K562 (cell line): ENCODE measurements around the gene LTBP1. TPM values are rescaled to one million over a fixed set of nuclear protein-coding genes. Genes with fewer than 3 reads are reported as not detected.

Source experiments
- ATAC-seq: fragments of 200-7000 bp; cut with Tn5 transposase; 3 replicates; pipeline ENCODE4 v1.9.1; 2020; ENCODE audit warnings: moderate library complexity
- BruUV-seq: library from RNA; stranded (reverse); fragments of 400-500 nt; replicated peaks from 2 replicates; lab custom pipeline; 2021; lab: Mats Ljungman, UMichigan
- CTCF ChIA-PET: fragments of 300-600 bp; formaldehyde crosslinking; extraction: SDS; loops from one replicate; lab custom pipeline; 2021; ENCODE audit warnings: low intra/inter-chr PET ratio; lab: Yijun Ruan, JAX
- POLR2A ChIA-PET: fragments of 300-600, 350-650 bp; sonication (Branson Sonifier 250); formaldehyde crosslinking; extraction: SDS; loops from one replicate; lab custom pipeline; 2021; ENCODE audit warnings: antibody characterized with exemption, inconsistent platforms; lab: Yijun Ruan, JAX
- DNase-seq, 4 experiments: peaks; one replicate each; pipeline versions ENCODE4 v3.0.0 to v3.0.0-alpha.2; 2011 to 2018; ENCODE audit warnings: low spot score in 3 of 4, mixed read lengths in 3 of 4; ENCODE audit errors: extremely low read depth in 1 of 4
- FAIRE-seq: peaks from 2 replicates; lab custom pipeline; 2011; peaks lifted over from hg19 to GRCh38; lab: Jason Lieb, UNC
- H2AFZ ChIP-seq: 2 replicates; pipeline ENCODE4 v1.6.0; 2011; ENCODE audit warnings: low read depth, low read length, control low read depth, inconsistent platforms
- H3K27ac ChIP-seq: fragments of 200-600 bp; 3 replicates; pipeline ENCODE4 v1.8.0; 2011; ENCODE audit warnings: low read depth, mild to moderate bottlenecking, control low read depth, inconsistent platforms, low read length, moderate library complexity, mixed read lengths; ENCODE audit errors: extremely low read depth
- H3K27me3 ChIP-seq, 2 experiments: fragments of 300-600 bp in 1 of 2; 2 replicates in 1 of 2; 3 replicates in 1 of 2; pipeline versions ENCODE4 v1.6.0 to v1.8.0; 2011; ENCODE audit warnings: inconsistent platforms in 2 of 2, low read length in 2 of 2, mild to moderate bottlenecking in 1 of 2, mixed read lengths in 1 of 2, moderate library complexity in 1 of 2; ENCODE audit not compliant: control insufficient read depth in 2 of 2, insufficient read depth in 2 of 2
- H3K36me3 ChIP-seq: fragments of 300-600 bp; 3 replicates; pipeline ENCODE4 v1.8.0; 2011; ENCODE audit warnings: mild to moderate bottlenecking, low read length, inconsistent platforms; ENCODE audit not compliant: control insufficient read depth, insufficient read depth
- H3K4me1 ChIP-seq, 2 experiments: fragments of 200-600 bp in 1 of 2; replicated peaks in 1 of 2; 2 replicates in 1 of 2; 3 replicates in 1 of 2; pipeline versions ENCODE4 v1.5.1 to v1.8.0; 2011; ENCODE audit warnings: inconsistent platforms in 2 of 2, low read length in 2 of 2, mild to moderate bottlenecking in 1 of 2, mixed read lengths in 1 of 2, moderate library complexity in 1 of 2; ENCODE audit not compliant: control insufficient read depth in 2 of 2, insufficient read depth in 2 of 2
- H3K4me2 ChIP-seq: 2 replicates; pipeline ENCODE4 v1.6.1; 2011; ENCODE audit warnings: low read length, control low read depth, inconsistent platforms, mixed read lengths; ENCODE audit not compliant: insufficient read depth
- H3K4me3 ChIP-seq: fragments of 200-600 bp; sonication (generic), shearing (Covaris generic); 2 replicates; pipeline ENCODE4 v1.5.1; 2016; ENCODE audit warnings: control low read depth, inconsistent platforms
- H3K79me2 ChIP-seq: fragments of 200-600 bp; 3 replicates; pipeline ENCODE4 v1.8.0; 2011; ENCODE audit warnings: low read length, inconsistent platforms; ENCODE audit not compliant: control insufficient read depth, insufficient read depth
- H3K9ac ChIP-seq, 2 experiments: 2 replicates each; pipeline versions ENCODE4 v1.6.0 to v1.6.1; 2011; ENCODE audit warnings: low read depth in 2 of 2, low read length in 2 of 2, control low read depth in 1 of 2, inconsistent platforms in 1 of 2, mild to moderate bottlenecking in 1 of 2, mixed read lengths in 1 of 2; ENCODE audit not compliant: insufficient read depth in 1 of 2
- H3K9me1 ChIP-seq: one replicate; pipeline ENCODE4 v1.6.0; 2011; ENCODE audit warnings: inconsistent platforms, mild to moderate bottlenecking, low read length, moderate library complexity; ENCODE audit not compliant: control insufficient read depth, insufficient read depth
- H3K9me3 ChIP-seq: replicated peaks from 2 replicates; pipeline ENCODE4 v1.5.1; 2011; ENCODE audit warnings: low read depth, low read length, inconsistent platforms; ENCODE audit not compliant: control insufficient read depth, insufficient read depth
- H4K20me1 ChIP-seq: replicated peaks from 2 replicates; pipeline ENCODE4 v1.6.1; 2011; ENCODE audit warnings: low read length, inconsistent platforms, mixed read lengths; ENCODE audit not compliant: control insufficient read depth, insufficient read depth
- HINFP ChIP-seq: fragments of 450-650 bp; conservative IDR thresholded peaks from 2 replicates; pipeline ENCODE4 v1.6.1; 2016; ENCODE audit warnings: missing genetic modification characterization, low read depth, mild to moderate bottlenecking, control low read depth, missing compliant biosample characterization
- NFXL1 ChIP-seq: fragments of 450-650 bp; formaldehyde crosslinking; IDR thresholded peaks from 2 replicates; pipeline ENCODE4 v1.4.0; 2021; ENCODE audit warnings: mild to moderate bottlenecking
- TBP ChIP-seq: optimal IDR thresholded peaks from 2 replicates; pipeline ENCODE3; 2011; ENCODE audit warnings: low read depth, low read length, improper control_type of control experiment
- ZBTB5 ChIP-seq: fragments of 450-650 bp; IDR thresholded peaks from 2 replicates; pipeline ENCODE4 v1.6.1; 2017; ENCODE audit warnings: antibody characterized with exemption
- ZNF586 ChIP-seq: fragments of 450-650 bp; formaldehyde crosslinking; conservative IDR thresholded peaks from 2 replicates; pipeline ENCODE4 v1.4.0; 2020; ENCODE audit warnings: mild to moderate bottlenecking, moderate library complexity
- WGBS: fragments of 100-300 bp; shearing (Covaris generic); methylation state at CpG from one replicate; pipeline ENCODE4 v1.1.6; 2016; ENCODE audit warnings: low coverage, mixed read lengths; ENCODE audit not compliant: insufficient coverage; ENCODE audit errors: missing lambda C conversion rate; 5-methylcytosine and 5-hydroxymethylcytosine counted together
- in situ Hi-C: fragments of 300-500 bp; cut with MboI; formaldehyde crosslinking; loops from 4 replicates; pipeline ENCODE4 v1.15.0; 2018; ENCODE audit warnings: inconsistent platforms, mixed read lengths
- intact Hi-C: fragments of 100-400 bp; cut with micrococcal nuclease; formaldehyde crosslinking; loops from 2 replicates; pipeline ENCODE4 v1.14.2; 2022
- polyA plus RNA-seq, 8 experiments: library from polyadenylated mRNA; depleted of rRNA in 4 of 8; stranded (reverse) in 5 of 8; unstranded in 3 of 8; fragments of >200 nt; fragmentation: Nextera tagmentation in 2 of 8; fragmentation: Illumina TruSeq in 1 of 8; extraction: Ambion mirVana in 2 of 8; extraction: Trizol in 1 of 8; gene quantifications; 2 replicates each; pipeline versions ENCODE4 v1.2.1 to v1.2.3, GENCODE V29; 2011 to 2014; ENCODE audit warnings: inconsistent platforms in 1 of 8, missing spikeins in 1 of 8
- total RNA-seq, 7 experiments: library from RNA; depleted of rRNA in 6 of 7; stranded (reverse); fragments of >200 nt in 6 of 7; fragmentation: Illumina TruSeq in 2 of 7; extraction: Trizol in 2 of 7; gene quantifications; 2 replicates each; pipeline versions ENCODE4 v1.2.1 to v1.2.3, GENCODE V29; 2011 to 2021; ENCODE audit warnings: low replicate concordance in 1 of 7
- TF ChIP-seq, protein P1 (sequence below), 2 experiments: IDR thresholded peaks; 2 replicates each; pipeline ENCODE4 v1.6.1; 2011; ENCODE audit warnings: borderline replicate concordance in 1 of 2, control low read depth in 1 of 2, low read depth in 1 of 2, low read length in 1 of 2, mild to moderate bottlenecking in 1 of 2, mixed read lengths in 1 of 2, moderate library complexity in 1 of 2; ENCODE audit not compliant: insufficient read depth in 1 of 2, insufficient read length in 1 of 2, poor library complexity in 1 of 2, severe bottlenecking in 1 of 2; ENCODE audit errors: extremely low read depth in 1 of 2

The LTBP1 gene
- total and polyA plus RNA-seq, 9 of the 15 experiments (the other 6 are each of a cell fraction or from before 2014, with no cell fraction given): 3.6 to 16.4 (median 8.5) TPM

- no peak for TF ChIP-seq TBP
- no peak for TF ChIP-seq ZBTB5
- no peak for TF ChIP-seq HINFP (tag)
These were observed 120.8 kb downstream of the LTBP1 start (continued) for GRCh38 chr2:33067598-33067997.

DNA sequence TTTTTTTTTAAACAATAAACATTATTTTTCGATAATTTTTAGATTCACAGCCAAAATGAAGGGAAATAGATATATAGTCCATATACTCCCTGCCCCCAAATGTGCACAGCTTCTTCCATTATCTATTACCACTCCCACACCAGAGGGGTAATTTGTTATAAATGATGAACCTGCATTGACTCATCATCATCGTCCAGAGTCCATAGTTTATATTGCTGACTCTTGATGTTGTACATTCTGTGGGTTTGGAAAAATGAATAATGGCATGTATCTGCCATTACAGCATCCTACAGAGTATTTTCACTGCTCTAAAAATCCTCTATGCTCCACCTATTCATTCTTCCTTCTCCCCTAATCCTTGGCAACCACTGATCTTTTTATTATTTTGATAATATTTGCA, 121.5 kb downstream of the LTBP1 start:
- WGBS: 6% methylated on average over 2 of the region's 2 CpGs
- no peak overlapping the region for H3K4me3 ChIP-seq
- H4K20me1 ChIP-seq: no peaks in the 10 kb centered on the region
- intact Hi-C loops: no loop called here
- POLR2A ChIA-PET: interaction anchor here (0.6 kb wide), 1 partner anchor 313 kb away, joined by 3 read pairs; no protein-coding TSS in a partner anchor
- no TSS peak for BruUV-seq
- H3K9ac ChIP-seq: no peak overlapping the region
- H3K36me3 ChIP-seq: no peaks in the 10 kb centered on the region
- H3K79me2 ChIP-seq: no peaks in the 10 kb centered on the region
- peaks cover 0 to 14% of the 10 kb centered on the region in 2 experiments; a peak in 3 of 5 replicates for H3K4me1 ChIP-seq
- ATAC-seq: no peak
- no peak for FAIRE-seq
- no peak for DNase-seq
- TF ChIP-seq ZNF586 (CRISPR knock-in tag) (no peak), NFXL1 (no peak)
- TF ChIP-seq, protein P1, sequence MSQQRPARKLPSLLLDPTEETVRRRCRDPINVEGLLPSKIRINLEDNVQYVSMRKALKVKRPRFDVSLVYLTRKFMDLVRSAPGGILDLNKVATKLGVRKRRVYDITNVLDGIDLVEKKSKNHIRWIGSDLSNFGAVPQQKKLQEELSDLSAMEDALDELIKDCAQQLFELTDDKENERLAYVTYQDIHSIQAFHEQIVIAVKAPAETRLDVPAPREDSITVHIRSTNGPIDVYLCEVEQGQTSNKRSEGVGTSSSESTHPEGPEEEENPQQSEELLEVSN (IDR thresholded peaks at IDR 0.05; ENCODE audit: borderline replicate concordance in 1 of 2, extremely low read depth in 1 of 2, insufficient read depth in 1 of 2, insufficient read length in 1 of 2, low read depth in 1 of 2, low read length in 1 of 2, poor library complexity in 1 of 2, severe bottlenecking in 1 of 2): no peak
- H3K27me3 ChIP-seq: no peaks in the 10 kb centered on the region
- CTCF ChIA-PET: no interaction called here
- H3K27ac ChIP-seq: no peak overlapping the region
- no peak overlapping the region for H3K4me2 ChIP-seq
- no peak overlapping the region for H2AFZ ChIP-seq
- in situ Hi-C loops: no loop called here
- H3K9me1 ChIP-seq: no peaks in the 10 kb centered on the region
- H3K9me3 ChIP-seq: no peaks in the 10 kb centered on the region
